ENCODE data around the gene TTC13.
"Not testable (repeated sequence)": the region's sequence is repeated elsewhere in the genome, so short reads cannot be mapped to it uniquely, and the experiment has no call there.

The TTC13 gene

GRCh38 chr1:231013391-231014015 is 34.8 kb upstream of the TTC13 start:
- no peak for DNase-seq (ENCODE audit: extremely low read depth, insufficient read length)
- no peak for TF ChIP-seq CTCF (IDR thresholded peaks at IDR 0.05; ENCODE audit: insufficient read depth, low read length, poor library complexity, severe bottlenecking)
- no peaks in the 10 kb centered on the region for H3K36me3 ChIP-seq (ENCODE audit: control insufficient read depth, insufficient read depth, low read length)
- H3K4me3 ChIP-seq (replicated peaks; ENCODE audit: low read depth, low read length) = no peak overlapping the region
- H3K27me3 ChIP-seq (replicated peaks; ENCODE audit: control insufficient read depth, insufficient read depth, low read length) = no peaks in the 10 kb centered on the region

GRCh38 chr1:231011963-231012362 is 33.3 kb upstream of the TTC13 start:
- no peak for DNase-seq (ENCODE audit: extremely low read depth, insufficient read length)
- TF ChIP-seq CTCF (IDR thresholded peaks at IDR 0.05; ENCODE audit: insufficient read depth, low read length, poor library complexity, severe bottlenecking) = no peak
- Histone ChIP-seq H3K36me3 (ENCODE audit: control insufficient read depth, insufficient read depth, low read length) (no peaks in the 10 kb centered on the region), H3K4me3 (replicated peaks; ENCODE audit: low read depth, low read length) (no peak overlapping the region), H3K27me3 (replicated peaks; ENCODE audit: control insufficient read depth, insufficient read depth, low read length) (no peaks in the 10 kb centered on the region)

- Histone ChIP-seq H3K4me3 (replicated peaks; ENCODE audit: low read depth, low read length) (no peak overlapping the region), H3K36me3 (ENCODE audit: control insufficient read depth, insufficient read depth, low read length) (no peaks in the 10 kb centered on the region), H3K27me3 (replicated peaks; ENCODE audit: control insufficient read depth, insufficient read depth, low read length) (no peaks in the 10 kb centered on the region)
- no peak for TF ChIP-seq CTCF (IDR thresholded peaks at IDR 0.05; ENCODE audit: insufficient read depth, low read length, poor library complexity, severe bottlenecking)
- DNase-seq (ENCODE audit: extremely low read depth, insufficient read length) = no peak
These were observed 32.7 kb upstream of the TTC13 start for GRCh38 chr1:231011360-231011759.

- H3K36me3 ChIP-seq (ENCODE audit: control insufficient read depth, insufficient read depth, low read length); H3K27me3 ChIP-seq (replicated peaks; ENCODE audit: control insufficient read depth, insufficient read depth, low read length); H3K4me3 ChIP-seq (replicated peaks; ENCODE audit: low read depth, low read length); DNase-seq (ENCODE audit: extremely low read depth, insufficient read length): not testable (repeated sequence)
These were observed 28.9 kb upstream of the TTC13 start for GRCh38 chr1:231007535-231007934.

- no peak for DNase-seq (ENCODE audit: extremely low read depth, insufficient read length)
- no peak overlapping the region for H3K4me3 ChIP-seq (replicated peaks; ENCODE audit: low read depth, low read length)
- H3K27me3 ChIP-seq (replicated peaks; ENCODE audit: control insufficient read depth, insufficient read depth, low read length) = no peaks in the 10 kb centered on the region
- peaks cover 27% of the 10 kb centered on the region for H3K36me3 ChIP-seq (ENCODE audit: control insufficient read depth, insufficient read depth, low read length)
- no peak for TF ChIP-seq CTCF (IDR thresholded peaks at IDR 0.05; ENCODE audit: insufficient read depth, low read length, poor library complexity, severe bottlenecking)
These were observed 23.2 kb upstream of the TTC13 start for GRCh38 chr1:231001892-231002291.

- DNase-seq (ENCODE audit: extremely low read depth, insufficient read length) = no peak
- Histone ChIP-seq H3K36me3 (ENCODE audit: control insufficient read depth, insufficient read depth, low read length) (peaks cover 27% of the 10 kb centered on the region), H3K27me3 (replicated peaks; ENCODE audit: control insufficient read depth, insufficient read depth, low read length) (no peaks in the 10 kb centered on the region), H3K4me3 (replicated peaks; ENCODE audit: low read depth, low read length) (no peak overlapping the region)
- no peak for TF ChIP-seq CTCF (IDR thresholded peaks at IDR 0.05; ENCODE audit: insufficient read depth, low read length, poor library complexity, severe bottlenecking)
These were observed 22.0 kb upstream of the TTC13 start for GRCh38 chr1:231000639-231001038.
